Endothelial cell of umbilical vein (primary cell): ENCODE results near the gene MAP4K4. TPM values are rescaled to one million over a fixed set of nuclear protein-coding genes. Genes with fewer than 3 reads are reported as not detected.

Experiments used
- BruUV-seq: library from RNA; stranded (reverse); fragments of 400-500 nt; replicated peaks from 2 replicates; lab custom pipeline; 2021; lab: Mats Ljungman, UMichigan
- CTCF ChIA-PET: fragments of 300-600, 350-600 bp; sonication (Branson Sonifier 250); formaldehyde crosslinking; loops from one replicate; lab custom pipeline; 2021; ENCODE audit warnings: antibody characterized with exemption, inconsistent platforms; lab: Charles Lee
- POLR2A ChIA-PET: fragments of 300-600, 350-600 bp; sonication (Branson Sonifier 250); formaldehyde crosslinking; loops from one replicate; lab custom pipeline; 2021; ENCODE audit warnings: antibody characterized with exemption, inconsistent platforms; lab: Charles Lee
- DNase-seq: peaks from one replicate; pipeline ENCODE4 v3.0.0-alpha.2; 2011; ENCODE audit warnings: low read depth, low spot score
- FAIRE-seq: peaks from 2 replicates; lab custom pipeline; 2011; peaks lifted over from hg19 to GRCh38; lab: Jason Lieb, UNC
- H2AFZ ChIP-seq: 2 replicates; pipeline ENCODE4 v1.6.0; 2012; ENCODE audit warnings: low read depth, low read length, control low read depth, inconsistent platforms
- H3K27ac ChIP-seq: 2 replicates; pipeline ENCODE4 v1.5.1; 2011; ENCODE audit warnings: low read depth, mild to moderate bottlenecking, control low read depth, low read length, moderate library complexity; ENCODE audit not compliant: insufficient read depth
- H3K27me3 ChIP-seq, 2 experiments: 2 replicates each; pipeline versions ENCODE4 v1.6.0 to v1.6.1; 2011; ENCODE audit warnings: low read length in 2 of 2, mixed read lengths in 1 of 2; ENCODE audit not compliant: control insufficient read depth in 2 of 2, insufficient read depth in 2 of 2
- H3K36me3 ChIP-seq, 2 experiments: 2 replicates in 1 of 2; 3 replicates in 1 of 2; pipeline ENCODE4 v1.5.1; 2011; ENCODE audit warnings: low read length in 2 of 2, mild to moderate bottlenecking in 1 of 2, moderate library complexity in 1 of 2; ENCODE audit not compliant: control insufficient read depth in 2 of 2, insufficient read depth in 2 of 2; ENCODE audit errors: extremely low read depth in 1 of 2
- H3K4me1 ChIP-seq: 3 replicates; pipeline ENCODE4 v1.5.1; 2011; ENCODE audit warnings: mild to moderate bottlenecking, low read length; ENCODE audit not compliant: control insufficient read depth, insufficient read depth; ENCODE audit errors: extremely low read depth
- H3K4me2 ChIP-seq: 2 replicates; pipeline ENCODE4 v1.6.1; 2011; ENCODE audit warnings: low read length, control low read depth, mixed read lengths; ENCODE audit not compliant: insufficient read depth
- H3K4me3 ChIP-seq, 3 experiments: fragments of 200-600 bp in 1 of 3; sonication (generic), shearing (Covaris generic) in 1 of 3; replicated peaks in 1 of 3; 2 replicates each; pipeline ENCODE4 v1.5.1; 2011 to 2016; ENCODE audit warnings: control low read depth in 3 of 3, low read length in 3 of 3, mild to moderate bottlenecking in 2 of 3, inconsistent platforms in 1 of 3, low read depth in 1 of 3, moderate library complexity in 1 of 3; ENCODE audit not compliant: insufficient read depth in 1 of 3
- H3K79me2 ChIP-seq: 2 replicates; pipeline ENCODE4 v1.6.0; 2012; ENCODE audit warnings: low read length, inconsistent platforms; ENCODE audit not compliant: control insufficient read depth, insufficient read depth
- H3K9ac ChIP-seq: replicated peaks from 2 replicates; pipeline ENCODE3; 2011; ENCODE audit warnings: low read length, control low read depth; ENCODE audit not compliant: insufficient read depth; ENCODE audit errors: extremely low read depth
- H3K9me1 ChIP-seq: replicated peaks from 3 replicates; pipeline ENCODE4 v1.6.0; 2011; ENCODE audit warnings: mild to moderate bottlenecking, low read length; ENCODE audit not compliant: control insufficient read depth, insufficient read depth; ENCODE audit errors: extremely low read depth
- H3K9me3 ChIP-seq: replicated peaks from 2 replicates; pipeline ENCODE4 v1.5.1; 2012; ENCODE audit warnings: low read length, inconsistent platforms; ENCODE audit not compliant: control insufficient read depth, insufficient read depth
- H4K20me1 ChIP-seq: replicated peaks from 2 replicates; pipeline ENCODE3; 2011; ENCODE audit warnings: mild to moderate bottlenecking, low read length; ENCODE audit not compliant: control insufficient read depth, insufficient read depth; ENCODE audit errors: extremely low read depth
- EZH2 ChIP-seq: IDR thresholded peaks from 2 replicates; pipeline ENCODE4 v1.6.1; 2012; ENCODE audit warnings: borderline replicate concordance, low read depth, mild to moderate bottlenecking, moderate library complexity, low read length, inconsistent platforms; ENCODE audit not compliant: severe bottlenecking
- FOS ChIP-seq: IDR thresholded peaks from 2 replicates; pipeline ENCODE4 v1.6.1; 2011; ENCODE audit warnings: mild to moderate bottlenecking, low read length, moderate library complexity, borderline replicate concordance; ENCODE audit not compliant: insufficient read depth
- GATA2 ChIP-seq: IDR thresholded peaks from 2 replicates; pipeline ENCODE4 v1.7.0; 2011; ENCODE audit warnings: low read depth, mild to moderate bottlenecking, moderate library complexity, mixed read lengths, low read length; ENCODE audit not compliant: insufficient read length, insufficient read depth
- JUN ChIP-seq: IDR thresholded peaks from 2 replicates; pipeline ENCODE4 v1.6.1; 2011; ENCODE audit warnings: borderline replicate concordance, low read depth; ENCODE audit not compliant: insufficient read length, insufficient read depth
- MAX ChIP-seq: IDR thresholded peaks from 2 replicates; pipeline ENCODE4 v1.6.1; 2011; ENCODE audit not compliant: insufficient read depth, insufficient read length
- MYC ChIP-seq: IDR thresholded peaks from one replicate; pipeline ENCODE4 v1.6.1; 2011; ENCODE audit warnings: mild to moderate bottlenecking, low read depth, low read length
- POLR2A ChIP-seq: IDR thresholded peaks from 2 replicates; pipeline ENCODE4 v1.6.1; 2012; ENCODE audit warnings: low read depth, mild to moderate bottlenecking, control low read depth, low read length
- POLR2AphosphoS5 ChIP-seq: IDR thresholded peaks from 2 replicates; pipeline ENCODE4 v1.6.1; 2012; ENCODE audit warnings: low read depth, mild to moderate bottlenecking, control low read depth, low read length, moderate library complexity; ENCODE audit not compliant: insufficient read depth
- dilution Hi-C: fragments of 300-500 bp; cut with MboI; formaldehyde crosslinking; loops from one replicate; pipeline ENCODE4 v1.15.0; 2019; ENCODE audit warnings: low sequenced_read_pairs; ENCODE audit not compliant: extremely low pct_ligation_motif_present
- intact Hi-C: fragments of 100-400 bp; cut with micrococcal nuclease; formaldehyde crosslinking; loops from one replicate; pipeline ENCODE4 v1.10.0; 2022
- polyA plus RNA-seq, 4 experiments: library from polyadenylated mRNA; depleted of rRNA in 3 of 4; stranded (reverse) in 3 of 4; unstranded in 1 of 4; fragments of >200 nt; gene quantifications; 2 replicates each; pipeline versions ENCODE4 v1.2.1 to v1.2.3, GENCODE V29; 2011 to 2012; ENCODE audit warnings: missing spikeins in 1 of 4
- total RNA-seq: library from RNA; stranded (reverse); gene quantifications from 2 replicates; pipeline ENCODE4 v1.2.3, GENCODE V29; 2021
- TF ChIP-seq, protein P1 (sequence below), 2 donors: IDR thresholded peaks; 1 replicate in 1 of 2; 2 replicates in 1 of 2; pipeline ENCODE4 v1.5.1; 2011; ENCODE audit warnings: low read length in 2 of 2, mild to moderate bottlenecking in 2 of 2, moderate library complexity in 2 of 2, control low read depth in 1 of 2, inconsistent platforms in 1 of 2, low read depth in 1 of 2; ENCODE audit not compliant: insufficient read depth in 1 of 2; ENCODE audit errors: extremely low read depth in 1 of 2

Gene MAP4K4
- total and polyA plus RNA-seq, 2 donors (not counting 3 experiments of a cell fraction or from before 2014, with no cell fraction given), result 79.4 to 269 TPM

DNA sequence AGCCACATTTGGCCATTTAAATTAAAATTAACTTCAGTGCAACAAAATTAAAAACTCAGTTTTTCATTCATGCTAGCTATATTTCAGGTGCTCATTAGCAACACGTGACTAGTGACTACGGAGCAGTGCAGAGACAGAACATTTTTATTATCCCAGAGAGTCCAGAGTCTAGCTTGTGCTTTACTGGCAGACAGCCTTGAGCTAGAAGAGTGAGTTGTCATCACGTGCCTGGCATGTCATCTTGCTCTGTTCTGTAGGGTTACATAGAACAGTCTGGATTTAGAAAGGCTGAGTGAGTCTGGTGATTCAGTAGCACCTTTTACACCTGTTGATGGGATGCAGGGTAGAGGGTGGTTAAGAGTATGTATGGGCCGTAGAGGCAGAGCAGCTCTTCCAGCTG is 157.4 kb downstream of the MAP4K4 start:
- TF ChIP-seq JUN, result no peak
- TF ChIP-seq FOS, result no peak
- TF ChIP-seq, protein P1, sequence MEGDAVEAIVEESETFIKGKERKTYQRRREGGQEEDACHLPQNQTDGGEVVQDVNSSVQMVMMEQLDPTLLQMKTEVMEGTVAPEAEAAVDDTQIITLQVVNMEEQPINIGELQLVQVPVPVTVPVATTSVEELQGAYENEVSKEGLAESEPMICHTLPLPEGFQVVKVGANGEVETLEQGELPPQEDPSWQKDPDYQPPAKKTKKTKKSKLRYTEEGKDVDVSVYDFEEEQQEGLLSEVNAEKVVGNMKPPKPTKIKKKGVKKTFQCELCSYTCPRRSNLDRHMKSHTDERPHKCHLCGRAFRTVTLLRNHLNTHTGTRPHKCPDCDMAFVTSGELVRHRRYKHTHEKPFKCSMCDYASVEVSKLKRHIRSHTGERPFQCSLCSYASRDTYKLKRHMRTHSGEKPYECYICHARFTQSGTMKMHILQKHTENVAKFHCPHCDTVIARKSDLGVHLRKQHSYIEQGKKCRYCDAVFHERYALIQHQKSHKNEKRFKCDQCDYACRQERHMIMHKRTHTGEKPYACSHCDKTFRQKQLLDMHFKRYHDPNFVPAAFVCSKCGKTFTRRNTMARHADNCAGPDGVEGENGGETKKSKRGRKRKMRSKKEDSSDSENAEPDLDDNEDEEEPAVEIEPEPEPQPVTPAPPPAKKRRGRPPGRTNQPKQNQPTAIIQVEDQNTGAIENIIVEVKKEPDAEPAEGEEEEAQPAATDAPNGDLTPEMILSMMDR (IDR thresholded peaks at IDR 0.05; ENCODE audit: extremely low read depth in 1 of 2, insufficient read depth in 1 of 2, low read depth in 1 of 2, low read length in 2 of 2), result no peak
- no peak for TF ChIP-seq MAX
- no peak for TF ChIP-seq EZH2
- no peak for TF ChIP-seq POLR2A
- no peak for TF ChIP-seq MYC
- no peak for TF ChIP-seq GATA2
- TF ChIP-seq POLR2AphosphoS5, result no peak
- Histone ChIP-seq H3K27me3 (no peaks in the 10 kb centered on the region), H3K9me3 (no peaks in the 10 kb centered on the region), H3K9me1 (no peaks in the 10 kb centered on the region), H3K79me2 (peaks cover 50% of the 10 kb centered on the region), H2AFZ (no peak overlapping the region), H3K4me1 (peaks cover 3% of the 10 kb centered on the region), H3K36me3 (peaks cover 15 to 26% of the 10 kb centered on the region in 2 experiments), H3K9ac (no peak overlapping the region), H3K4me3 (no peak overlapping the region), H3K4me2 (no peak overlapping the region), H3K27ac (no peak overlapping the region), H4K20me1 (peaks cover 3% of the 10 kb centered on the region)
- DNase-seq (no peak), FAIRE-seq (no peak)
- no TSS peak for BruUV-seq
- ChIA-PET POLR2A (no interaction called here), CTCF (interaction anchor here (0.7 to 1.5 kb wide), 3 partner anchors 11 to 25 kb away, joined by 3 to 4 read pairs (median 3); no protein-coding TSS in a partner anchor)
- dilution Hi-C loops, result no loop called here
- intact Hi-C loops, result no loop called here
